Measurements from ENCODE around the gene TAF8. TPM values are rescaled to one million over a fixed set of nuclear protein-coding genes. Genes with fewer than 3 reads are reported as not detected.

Gene TAF8
- total RNA-seq, 1 donor from 2014 or later: 35.1 TPM

- DNase-seq (no peak), ATAC-seq (no peak)
- Histone ChIP-seq H3K27me3 (ENCODE audit: low read depth) (no peaks in the 10 kb centered on the region), H3K36me3 (peaks cover 21% of the 10 kb centered on the region), H3K4me3 (no peak overlapping the region), H3K4me1 (peaks cover 83% of the 10 kb centered on the region), H3K27ac (peak overlapping the region; percentile 19), H3K9me3 (no peaks in the 10 kb centered on the region)
- intact Hi-C loops (cut with DNase I): loop anchor here (10.0 kb wide), 1 partner anchor 107 kb away; no protein-coding TSS in a partner anchor
- TF ChIP-seq, protein P1, sequence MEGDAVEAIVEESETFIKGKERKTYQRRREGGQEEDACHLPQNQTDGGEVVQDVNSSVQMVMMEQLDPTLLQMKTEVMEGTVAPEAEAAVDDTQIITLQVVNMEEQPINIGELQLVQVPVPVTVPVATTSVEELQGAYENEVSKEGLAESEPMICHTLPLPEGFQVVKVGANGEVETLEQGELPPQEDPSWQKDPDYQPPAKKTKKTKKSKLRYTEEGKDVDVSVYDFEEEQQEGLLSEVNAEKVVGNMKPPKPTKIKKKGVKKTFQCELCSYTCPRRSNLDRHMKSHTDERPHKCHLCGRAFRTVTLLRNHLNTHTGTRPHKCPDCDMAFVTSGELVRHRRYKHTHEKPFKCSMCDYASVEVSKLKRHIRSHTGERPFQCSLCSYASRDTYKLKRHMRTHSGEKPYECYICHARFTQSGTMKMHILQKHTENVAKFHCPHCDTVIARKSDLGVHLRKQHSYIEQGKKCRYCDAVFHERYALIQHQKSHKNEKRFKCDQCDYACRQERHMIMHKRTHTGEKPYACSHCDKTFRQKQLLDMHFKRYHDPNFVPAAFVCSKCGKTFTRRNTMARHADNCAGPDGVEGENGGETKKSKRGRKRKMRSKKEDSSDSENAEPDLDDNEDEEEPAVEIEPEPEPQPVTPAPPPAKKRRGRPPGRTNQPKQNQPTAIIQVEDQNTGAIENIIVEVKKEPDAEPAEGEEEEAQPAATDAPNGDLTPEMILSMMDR (IDR thresholded peaks at IDR 0.05): no peak
These were observed 8.2 kb upstream of the TAF8 start for GRCh38 chr6:42042108-42042507.

- Histone ChIP-seq H3K27ac (peak overlapping the region; percentile 90), H3K4me1 (peaks cover 89% of the 10 kb centered on the region), H3K27me3 (ENCODE audit: low read depth) (no peaks in the 10 kb centered on the region), H3K4me3 (peak overlapping the region; percentile 30), H3K36me3 (peaks cover 18% of the 10 kb centered on the region), H3K9me3 (no peaks in the 10 kb centered on the region)
- TF ChIP-seq, protein P1 (IDR thresholded peaks at IDR 0.05): peak; percentile 96
- ATAC-seq (peak; percentile 75 to 77), DNase-seq (peak; percentile 85)
- intact Hi-C loops (cut with DNase I): loop anchor here (10.0 kb wide), 1 partner anchor 109 kb away; no protein-coding TSS in a partner anchor
These were observed 6.4 kb upstream of the TAF8 start for GRCh38 chr6:42043787-42044475.

- TF ChIP-seq, protein P1 (IDR thresholded peaks at IDR 0.05): no peak
- Histone ChIP-seq H3K4me1 (peaks cover 83% of the 10 kb centered on the region), H3K36me3 (peaks cover 18% of the 10 kb centered on the region), H3K9me3 (no peaks in the 10 kb centered on the region), H3K4me3 (peak overlapping the region; percentile 92), H3K27ac (peak overlapping the region; percentile 90), H3K27me3 (ENCODE audit: low read depth) (no peaks in the 10 kb centered on the region)
- peak; percentile 79 to 86 for ATAC-seq
- DNase-seq: peak; percentile 97
- intact Hi-C loops (cut with DNase I): loop anchor here (10.0 kb wide), 1 partner anchor 111 kb away; no protein-coding TSS in a partner anchor
These were observed 4.5 kb upstream of the TAF8 start for GRCh38 chr6:42045538-42046460.

DNA sequence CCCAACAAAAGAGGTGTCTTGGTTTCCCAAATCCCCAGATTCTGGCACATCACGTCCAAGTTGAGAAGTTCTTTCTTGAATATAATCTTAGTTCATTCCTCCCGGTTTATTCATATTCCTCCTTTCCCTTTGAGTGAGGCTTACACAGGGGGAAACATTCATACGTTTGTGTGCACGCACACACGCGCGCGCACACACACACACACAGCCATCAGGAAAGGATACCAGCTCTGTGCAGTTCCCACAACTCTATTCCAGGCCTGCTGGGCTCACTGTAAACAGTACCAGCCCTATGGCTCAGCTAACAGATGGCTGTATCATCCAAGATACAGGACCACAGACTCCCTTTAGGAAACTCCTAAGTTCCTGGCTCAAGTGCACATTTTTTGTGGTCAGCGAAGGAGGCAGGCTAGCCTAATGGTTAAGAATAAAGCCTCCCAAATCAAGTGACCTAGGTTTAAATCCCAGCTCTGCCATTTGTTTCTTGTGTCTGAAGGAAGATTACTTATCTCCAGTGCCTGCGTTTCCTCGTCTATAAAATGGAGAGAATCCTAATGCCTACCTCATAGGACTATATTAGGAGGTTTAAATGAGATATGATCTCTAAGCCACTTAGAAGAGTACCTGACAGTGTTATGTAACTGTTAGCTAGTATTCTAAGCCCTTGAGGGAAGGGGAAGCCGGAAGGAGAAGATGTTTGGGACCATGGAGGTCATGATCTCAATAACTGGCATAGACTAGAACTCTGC, 3.7 kb upstream of the TAF8 start:
- DNase-seq (no peak), ATAC-seq (no peak)
- no peaks in the 10 kb centered on the region for H3K9me3 ChIP-seq
- intact Hi-C loops (cut with DNase I): loop anchor here (10.0 kb wide), 1 partner anchor 112 kb away; no protein-coding TSS in a partner anchor
- peak overlapping the region; percentile 90 for H3K27ac ChIP-seq
- H3K4me1 ChIP-seq: peaks cover 83% of the 10 kb centered on the region
- no peaks in the 10 kb centered on the region for H3K27me3 ChIP-seq (ENCODE audit: low read depth)
- H3K36me3 ChIP-seq: peaks cover 19% of the 10 kb centered on the region
- peak overlapping the region; percentile 92 for H3K4me3 ChIP-seq
- TF ChIP-seq, protein P1 (IDR thresholded peaks at IDR 0.05): no peak

DNA sequence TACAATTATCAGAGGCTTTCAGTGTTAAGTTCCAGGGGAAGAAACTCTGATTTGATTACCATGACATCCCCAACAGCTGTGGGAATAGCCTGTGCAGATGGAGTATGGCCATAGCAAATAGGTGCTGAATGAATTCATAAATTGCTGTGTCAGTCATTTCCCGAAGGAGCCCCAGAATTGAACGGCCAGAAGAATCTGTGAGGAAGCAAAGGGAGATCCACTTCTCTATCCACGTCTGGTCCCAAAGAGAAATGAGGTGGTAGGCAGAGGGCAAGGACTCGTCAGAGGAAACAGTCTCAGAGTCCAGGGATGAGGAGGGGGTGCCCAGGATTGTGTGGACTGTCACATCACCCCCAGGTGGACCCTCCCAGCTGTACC, 3.1 kb upstream of the TAF8 start:
- Histone ChIP-seq H3K27ac (peak overlapping the region; percentile 90), H3K9me3 (no peaks in the 10 kb centered on the region), H3K4me1 (peaks cover 83% of the 10 kb centered on the region), H3K27me3 (ENCODE audit: low read depth) (no peaks in the 10 kb centered on the region), H3K36me3 (peaks cover 20% of the 10 kb centered on the region), H3K4me3 (peak overlapping the region; percentile 92)
- intact Hi-C loops (cut with DNase I): loop anchor here (10.0 kb wide), 1 partner anchor 112 kb away; no protein-coding TSS in a partner anchor
- TF ChIP-seq, protein P1 (IDR thresholded peaks at IDR 0.05): no peak
- DNase-seq (no peak), ATAC-seq (no peak)

Measured in lower lobe of right lung (tissue), 2 donors.